Activated CD4-positive, alpha-beta T cell treated with anti-CD3 and anti-CD28 coated beads, Interleukin-2, amount 50 U/mL, for 48 hours (primary cell): ENCODE measurements around the gene ANK3.

ENCODE experiments used
- DNase-seq, 2 experiments: peaks; one replicate each; pipeline ENCODE4 v3.0.0-alpha.2; 2020

The ANK3 gene

DNA sequence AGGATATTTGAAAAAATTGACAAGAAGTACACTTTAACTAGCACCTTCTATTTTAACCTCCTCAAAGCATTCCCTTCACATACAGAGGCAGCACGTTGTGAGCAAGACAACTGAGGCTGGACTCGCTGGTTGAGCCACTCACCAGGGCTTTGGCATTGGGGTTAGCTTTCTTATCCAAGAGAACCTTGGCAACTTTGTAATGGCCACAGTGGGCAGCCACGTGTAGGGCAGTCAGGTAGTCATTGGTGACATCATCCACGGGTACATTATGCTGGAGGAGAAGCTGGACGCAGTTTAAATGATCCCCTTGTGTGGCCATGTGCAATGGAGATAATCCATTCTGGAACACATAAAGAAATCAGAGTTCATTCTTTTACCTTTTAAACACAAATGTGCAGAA lies 181.8 kb downstream of the ANK3 start:
- DNase-seq, result no peak

DNA sequence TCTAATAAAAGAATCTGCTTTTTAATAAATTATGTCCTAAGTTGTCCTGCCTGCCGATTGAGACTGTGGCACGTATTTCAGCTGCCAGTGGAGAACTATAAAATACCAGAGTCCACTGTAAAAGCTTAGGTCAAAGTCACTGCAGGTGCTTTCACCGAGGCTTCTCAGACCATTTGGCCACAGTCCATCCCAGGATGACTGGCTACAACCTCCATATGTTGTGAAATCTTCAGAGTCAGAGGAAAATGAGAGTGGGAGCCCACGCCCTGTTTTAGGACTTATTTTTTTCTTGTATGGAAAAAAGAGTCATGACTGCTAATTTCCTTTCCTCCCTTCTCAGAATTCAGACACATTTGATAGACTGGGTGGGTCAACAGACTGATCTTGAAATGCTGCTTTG lies 182.9 kb downstream of the ANK3 start:
- no peak for DNase-seq

DNA sequence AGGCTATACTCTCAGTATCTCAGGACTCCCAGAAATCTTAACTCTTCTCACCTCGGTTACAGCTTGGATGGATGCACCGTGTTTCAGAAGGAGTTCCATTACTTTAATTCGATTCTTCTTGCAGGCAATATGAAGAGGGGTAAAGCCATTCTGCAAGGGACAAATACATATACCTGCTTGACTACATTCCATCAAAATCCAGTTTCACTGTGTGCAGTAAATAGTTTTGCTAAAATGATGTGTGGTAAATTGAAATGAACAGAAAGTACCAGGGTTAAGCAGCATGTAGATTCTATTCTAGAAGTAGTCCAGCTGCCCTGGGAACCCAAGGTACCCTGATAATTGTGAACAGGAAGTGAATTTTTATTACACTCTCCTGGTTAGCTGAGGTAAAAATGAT lies 183.9 kb downstream of the ANK3 start:
- no peak for DNase-seq

DNA sequence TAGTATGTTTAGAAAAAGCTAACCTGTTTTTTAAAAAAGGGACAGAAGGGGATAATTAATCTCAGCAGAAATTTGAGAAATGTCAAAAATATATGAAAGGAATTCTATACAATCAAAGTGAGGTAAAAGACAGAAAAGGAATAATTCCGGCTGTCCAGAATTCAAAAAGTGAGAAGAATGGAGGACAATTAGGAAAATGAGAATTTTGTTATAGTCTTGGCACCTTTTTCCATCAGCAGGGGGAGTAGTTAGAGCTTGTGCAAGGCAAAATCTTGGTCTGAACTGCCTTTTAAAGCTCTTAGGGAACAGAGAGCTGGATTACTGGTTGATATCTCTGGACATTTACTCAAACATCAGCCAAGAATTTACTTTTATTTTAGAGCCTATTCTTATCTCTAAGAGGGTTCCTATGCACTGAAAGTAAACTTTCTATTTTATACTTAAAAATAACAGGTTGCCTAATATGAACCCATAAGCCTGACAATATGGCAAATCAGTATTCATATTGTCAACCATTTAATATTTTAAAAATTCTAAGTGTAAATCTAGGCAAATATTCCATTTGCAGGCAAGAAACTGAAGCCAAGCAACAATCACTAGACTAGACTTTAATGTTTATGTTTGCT lies 185.6 kb downstream of the ANK3 start:
- DNase-seq, result no peak

DNA sequence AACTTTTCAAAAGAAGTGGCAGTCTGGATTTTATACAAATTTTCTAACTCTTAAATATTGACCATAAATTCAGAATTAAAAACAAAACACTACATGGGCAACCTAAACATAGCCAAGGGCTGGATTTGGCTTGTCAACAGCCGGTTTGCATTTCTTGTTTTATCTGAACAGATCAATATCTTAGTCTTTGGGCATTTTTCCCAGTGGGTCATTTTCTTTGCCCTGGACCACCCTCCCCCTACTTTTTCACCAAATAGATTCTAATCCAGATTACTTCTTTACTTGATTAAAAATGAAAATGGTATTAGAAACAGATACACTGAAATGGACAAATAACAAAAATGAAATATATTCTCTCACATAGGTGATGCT lies 189.0 kb downstream of the ANK3 start:
- DNase-seq, result no peak

DNA sequence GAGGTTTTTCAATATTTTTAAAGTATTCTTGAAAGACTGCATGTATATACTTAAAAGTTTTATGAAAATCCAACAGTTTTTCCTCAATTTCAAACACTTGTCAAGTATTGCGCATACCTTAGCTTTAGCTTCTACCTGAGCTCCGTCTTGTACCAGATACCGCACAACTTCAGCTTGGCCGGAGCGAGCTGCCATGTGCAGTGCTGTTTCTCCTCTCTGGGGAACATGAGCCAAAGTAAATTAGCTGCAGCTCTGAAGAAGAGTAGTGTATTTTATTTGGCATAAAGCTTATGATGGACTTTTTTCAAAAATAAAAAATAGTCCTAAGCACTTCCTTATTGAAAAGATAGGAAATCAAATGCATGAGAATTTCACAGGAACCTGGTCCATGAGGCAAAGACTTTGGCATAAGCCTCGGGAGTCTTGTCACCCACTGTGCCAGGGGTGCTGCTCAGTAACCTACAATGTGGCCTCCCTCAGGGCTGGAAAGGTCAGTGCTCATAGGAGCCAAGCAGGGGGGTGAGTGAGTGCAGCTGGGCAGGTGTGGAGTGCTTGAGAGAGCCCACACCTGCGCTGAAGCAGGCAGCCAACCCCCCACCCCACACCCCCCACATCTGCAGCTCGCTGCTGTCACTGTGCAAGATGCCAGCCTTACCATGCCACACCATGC lies 189.5 kb downstream of the ANK3 start:
- DNase-seq, result no peak

DNA sequence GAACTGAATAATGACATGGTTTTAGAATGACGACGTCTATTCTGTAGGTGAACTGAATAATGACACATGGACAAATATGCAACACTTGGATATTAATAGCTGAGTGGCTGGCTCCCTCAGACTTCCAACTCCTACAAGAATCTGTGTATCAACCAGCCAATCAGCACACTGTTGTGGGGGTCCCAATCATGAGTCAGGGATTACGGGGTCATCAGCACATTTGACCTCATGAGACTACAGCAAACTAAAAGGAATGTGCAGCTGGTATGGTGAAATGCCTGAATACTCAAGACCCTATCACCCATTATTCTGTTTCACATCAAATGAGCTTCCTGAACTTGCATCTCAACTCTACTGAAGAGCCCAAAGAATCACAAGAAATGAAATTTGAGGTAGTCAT lies 192.5 kb downstream of the ANK3 start:
- no peak for DNase-seq

DNA sequence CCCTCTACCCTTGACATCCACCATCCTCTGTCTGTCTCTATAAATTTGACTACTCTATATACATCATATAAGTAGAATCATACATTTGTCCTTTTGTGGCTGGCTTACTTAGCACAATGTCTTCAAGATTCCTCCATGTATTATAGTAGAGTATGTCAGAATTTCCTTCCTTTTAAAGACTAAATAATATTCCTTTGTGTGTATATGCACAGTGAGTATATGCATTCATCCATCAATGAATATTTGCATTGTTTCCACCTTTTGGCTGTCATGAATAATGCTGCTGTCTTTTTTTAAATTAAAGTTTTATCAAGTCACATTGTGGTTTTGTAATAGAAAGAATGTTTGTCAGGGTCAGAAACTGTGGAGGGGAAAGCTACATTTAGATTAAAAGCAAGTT lies 195.3 kb downstream of the ANK3 start:
- DNase-seq, result no peak

DNA sequence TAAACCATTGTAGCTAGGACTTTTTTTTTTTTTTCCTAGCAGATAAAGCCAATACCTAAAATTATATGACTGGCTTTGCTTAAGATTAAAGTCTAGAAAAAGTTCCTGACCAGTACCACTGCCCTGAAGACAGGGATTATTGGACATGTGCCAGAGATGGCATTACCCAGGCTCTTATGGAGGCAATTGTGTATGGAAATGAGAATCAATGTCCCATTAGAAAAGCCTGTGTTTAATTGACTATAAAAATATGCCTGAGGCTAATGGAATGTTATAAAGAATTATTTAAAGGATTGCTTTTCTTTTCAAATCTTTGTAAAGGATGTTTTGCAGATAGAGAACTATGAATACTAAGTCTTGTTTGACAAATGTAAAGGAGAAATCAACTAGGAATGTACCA lies 196.7 kb downstream of the ANK3 start:
- DNase-seq, result no peak

DNA sequence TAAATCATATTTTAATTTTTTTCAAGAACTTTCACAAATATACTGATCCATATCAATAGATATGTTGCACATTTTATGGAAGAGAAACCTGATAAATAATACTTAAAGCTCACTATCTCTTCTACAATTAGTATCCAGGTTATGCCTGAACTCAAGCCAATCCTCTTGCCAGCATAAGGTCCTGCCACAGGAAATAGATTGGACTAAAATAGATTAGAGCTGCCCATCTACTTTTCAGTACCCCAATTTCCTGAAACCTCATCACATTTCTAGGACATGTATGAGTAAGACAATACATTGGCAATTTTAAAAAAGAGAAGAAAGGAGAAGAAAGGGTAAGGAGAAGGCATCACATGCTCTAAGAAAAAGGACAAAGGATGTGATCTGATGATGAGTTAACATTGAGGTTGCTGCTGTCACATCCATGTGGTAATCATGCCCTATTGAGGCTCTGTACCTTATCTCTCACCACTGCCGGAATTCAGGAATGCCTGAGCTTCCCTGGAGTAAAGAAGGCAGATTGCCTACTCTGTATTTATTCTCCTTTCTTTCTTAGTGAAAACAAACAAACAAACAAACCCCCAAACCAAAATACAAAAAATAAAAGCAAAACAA lies 199.7 kb downstream of the ANK3 start:
- DNase-seq, result no peak

DNA sequence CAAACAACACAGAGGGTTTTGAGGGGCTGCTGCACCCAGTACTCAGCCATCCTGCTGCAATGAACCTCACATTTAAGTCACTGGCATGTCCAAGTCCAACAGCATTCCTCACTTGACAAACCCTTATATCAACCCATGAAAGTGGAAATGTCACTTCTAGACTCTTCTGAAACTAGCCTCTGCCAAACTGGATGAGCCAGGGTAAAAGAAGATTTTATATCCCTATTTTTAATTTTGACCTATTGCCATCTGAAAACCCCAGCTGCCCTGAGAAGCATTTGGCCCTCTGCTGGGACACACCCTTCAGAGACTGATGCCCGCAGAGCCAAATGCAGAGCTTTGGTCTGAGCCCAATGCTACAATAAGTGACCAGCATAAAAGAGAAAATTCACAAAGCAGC lies 201.1 kb downstream of the ANK3 start:
- DNase-seq, result no peak

DNA sequence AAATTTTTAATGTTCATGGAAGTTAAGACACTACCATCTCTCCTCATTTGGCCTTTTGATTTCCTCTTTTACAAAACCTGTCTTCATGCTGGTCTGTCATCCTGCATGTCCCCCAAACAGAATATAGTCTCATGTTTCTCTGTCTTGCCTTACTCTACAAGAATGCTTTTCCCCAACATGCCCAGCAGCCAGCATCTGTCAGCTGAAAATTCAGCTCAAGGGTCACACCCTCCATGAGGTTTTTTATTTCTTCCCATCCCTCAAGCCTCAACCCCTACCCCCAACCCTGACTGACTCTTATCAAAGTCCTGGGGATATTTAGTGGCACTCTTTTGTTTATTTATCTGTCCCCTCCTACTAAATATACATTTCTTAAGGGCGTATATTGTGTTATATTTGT lies 202.0 kb downstream of the ANK3 start:
- no peak for DNase-seq

DNA sequence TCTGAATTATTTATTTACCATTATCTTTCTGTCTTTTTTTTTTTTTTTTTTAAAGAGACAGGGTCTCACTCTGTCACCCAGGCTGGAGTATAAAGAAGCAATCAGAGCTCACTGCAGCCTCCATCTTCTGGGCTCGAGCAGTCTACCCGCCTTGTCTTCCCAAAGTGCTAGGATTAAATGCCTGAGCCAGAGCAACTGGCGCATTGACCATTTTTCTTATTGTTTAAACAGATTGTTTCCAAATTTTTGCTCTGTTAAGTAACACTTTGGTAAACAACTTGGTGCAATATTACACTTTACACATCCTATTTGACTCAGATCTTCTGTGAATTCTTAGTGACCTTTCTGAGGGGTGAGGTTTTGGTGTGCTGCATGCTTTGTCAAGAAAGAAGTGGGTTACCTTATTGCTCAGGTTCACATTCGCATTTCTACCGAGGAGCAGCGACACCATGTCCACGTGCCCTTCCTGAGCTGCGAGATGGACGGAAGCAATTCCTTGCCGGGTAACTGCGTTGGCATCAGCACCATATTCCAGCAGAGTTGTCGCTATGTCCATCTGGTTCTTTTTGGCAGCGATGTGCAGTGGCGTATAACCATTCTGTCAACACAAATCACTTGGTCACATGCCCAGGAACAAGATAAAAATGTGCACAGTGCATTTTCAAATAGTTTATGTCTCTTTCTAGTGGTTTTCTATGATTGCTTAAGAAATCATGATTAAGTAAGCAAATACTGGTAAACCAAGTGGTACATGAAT lies 203.2 kb downstream of the ANK3 start:
- no peak for DNase-seq

DNA sequence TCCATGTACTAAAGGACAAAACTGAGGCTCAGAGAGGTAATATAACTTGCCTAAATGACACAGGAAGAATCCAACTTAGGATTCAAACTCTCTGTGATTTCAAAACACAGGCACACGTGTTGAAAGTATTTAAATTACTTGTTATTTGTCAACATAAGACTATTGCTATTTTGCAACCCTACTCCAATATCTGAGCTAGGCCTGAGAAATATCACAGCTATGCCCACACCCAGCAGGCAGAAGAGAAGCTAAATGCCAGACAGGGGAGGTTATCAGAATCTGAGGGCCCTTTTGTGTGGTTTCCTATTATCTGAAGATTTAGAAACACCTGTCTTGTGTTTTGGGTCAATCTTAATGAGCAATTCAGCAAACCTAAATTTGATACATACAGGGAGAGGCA lies 204.3 kb downstream of the ANK3 start:
- DNase-seq, result no peak

DNA sequence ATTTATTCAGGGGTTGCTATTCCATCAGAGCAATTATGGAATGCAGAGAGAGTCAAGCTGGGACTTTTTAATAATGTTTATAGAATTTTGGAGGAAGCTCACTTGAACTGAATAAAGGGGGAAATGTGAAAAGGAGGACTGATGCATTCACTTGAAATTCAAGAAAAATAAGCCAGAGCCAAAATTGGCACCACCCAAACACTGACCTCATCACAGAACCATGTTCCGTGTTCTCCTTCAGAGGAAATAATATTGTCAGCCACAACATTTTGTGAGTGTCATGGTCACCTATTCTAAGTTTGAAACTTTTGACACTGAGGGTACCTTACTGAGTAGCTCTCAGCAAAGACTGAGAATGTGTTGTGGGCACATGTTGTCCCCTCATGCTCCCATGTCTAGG lies 207.0 kb downstream of the ANK3 start:
- no peak for DNase-seq

DNA sequence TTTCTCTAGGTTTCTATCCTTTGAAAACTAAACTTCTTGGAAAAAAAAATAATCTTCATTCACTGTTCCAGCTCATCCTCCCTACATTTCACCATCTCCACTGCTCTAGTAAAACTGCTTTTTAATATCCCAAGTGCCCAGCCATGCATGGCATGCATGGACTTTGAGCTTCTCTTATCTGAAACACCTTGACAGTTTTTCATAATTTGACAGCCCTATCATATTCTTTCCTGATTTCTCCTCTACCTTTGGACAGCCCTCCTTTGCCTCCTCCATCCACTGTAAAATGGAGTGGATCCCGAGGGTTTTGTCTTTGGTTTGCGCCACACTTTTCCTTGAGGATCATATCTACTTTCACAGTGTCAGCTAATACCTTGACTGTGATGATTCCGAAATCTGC lies 212.8 kb downstream of the ANK3 start:
- no peak for DNase-seq

DNA sequence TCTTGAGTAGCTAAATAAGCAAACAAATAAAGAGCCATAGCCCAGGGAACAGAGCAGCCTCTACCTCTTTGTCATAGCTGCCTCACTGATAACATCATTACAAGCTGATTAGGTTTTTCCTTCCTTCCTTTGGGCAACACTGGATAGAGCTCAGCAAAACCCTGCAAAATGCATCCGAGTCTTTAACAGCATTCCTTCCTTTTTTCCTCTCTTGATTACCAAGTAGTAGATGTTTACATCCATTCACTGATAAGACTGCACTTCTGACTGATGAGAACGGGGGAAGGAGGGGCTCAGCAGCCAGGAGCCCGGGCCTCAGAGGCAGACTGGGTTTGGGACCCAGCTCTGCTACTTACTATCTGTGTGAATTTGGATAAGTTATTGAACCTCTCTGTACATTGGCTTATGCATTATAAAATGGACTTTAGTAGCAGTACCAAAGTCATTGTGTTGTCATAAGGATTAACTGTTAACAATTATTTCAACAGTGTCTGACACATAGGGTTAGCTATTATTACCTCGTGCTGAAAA lies 214.2 kb downstream of the ANK3 start:
- no peak for DNase-seq

DNA sequence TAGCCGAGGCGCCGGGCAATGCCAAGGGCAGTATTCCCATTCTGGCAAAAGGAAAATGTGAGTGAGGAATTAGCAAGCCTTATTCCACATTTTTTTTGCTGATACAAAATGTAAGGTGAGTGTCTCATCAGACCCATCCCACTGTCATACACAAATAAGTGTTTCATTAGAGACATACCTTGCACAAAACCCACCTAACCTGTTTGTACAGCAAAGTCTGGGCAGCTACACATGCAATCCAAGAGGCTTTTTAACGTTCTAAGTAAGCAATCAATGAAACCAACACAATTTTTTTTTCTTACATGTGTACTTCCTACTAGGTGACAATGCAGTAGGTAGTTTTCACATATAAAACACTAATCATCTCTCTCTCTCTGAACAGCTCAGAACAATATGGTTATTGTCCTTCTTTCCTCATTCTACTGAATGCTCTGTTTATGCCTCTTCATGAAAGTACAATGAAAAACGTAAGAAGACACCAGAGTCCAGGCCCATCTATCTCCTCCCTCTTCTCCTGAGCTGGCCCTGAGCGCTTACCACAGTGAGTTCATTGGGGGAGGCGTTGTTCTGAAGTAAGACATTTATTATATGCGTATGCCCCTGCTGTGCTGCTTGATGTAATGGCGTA lies 217.2 kb downstream of the ANK3 start:
- DNase-seq, result no peak

DNA sequence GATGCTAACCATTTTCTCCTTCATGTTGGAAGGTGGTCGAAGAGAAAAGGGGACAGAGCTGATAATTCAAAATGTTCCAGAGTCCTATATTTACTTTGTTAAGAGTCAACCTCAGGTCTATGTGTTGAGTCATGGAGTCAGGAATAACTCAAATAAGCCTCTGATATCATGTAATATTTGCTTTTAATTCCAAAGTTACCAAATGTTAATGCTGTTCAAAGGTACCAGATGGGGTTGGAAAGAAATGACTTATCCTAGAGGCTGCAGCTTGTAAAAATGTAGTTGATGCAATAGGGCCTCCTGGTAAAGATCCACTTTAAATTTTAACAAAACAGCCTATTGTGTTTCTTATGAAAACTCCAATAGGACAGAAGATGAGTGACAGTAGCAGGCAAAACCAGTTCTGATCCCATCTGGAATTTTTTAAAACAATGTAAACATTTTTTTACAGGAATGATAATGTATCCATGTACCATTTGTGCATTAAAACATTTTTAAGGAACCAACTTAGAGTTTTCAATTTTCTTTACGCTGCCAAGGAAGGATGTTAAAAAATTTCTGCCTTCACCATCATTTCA lies 218.2 kb downstream of the ANK3 start:
- no peak for DNase-seq

DNA sequence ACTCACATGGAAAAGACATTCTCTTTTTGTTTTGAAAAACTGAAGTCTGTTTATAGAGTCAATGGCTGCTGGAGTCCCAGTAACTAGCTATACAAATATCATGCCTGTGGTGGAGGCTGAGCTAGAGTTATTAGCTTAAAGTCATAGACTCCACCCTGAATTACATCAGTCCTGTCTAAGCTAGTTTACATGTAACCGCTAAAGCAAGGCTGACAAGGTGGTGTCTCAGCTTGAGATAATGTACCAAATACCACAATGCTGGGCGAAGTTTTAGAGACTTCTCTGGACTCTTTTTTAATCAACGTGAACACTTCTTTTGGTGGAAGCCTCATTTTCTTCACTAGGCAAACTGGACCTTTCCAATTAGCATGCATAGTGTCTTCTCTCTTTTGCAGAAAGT lies 219.4 kb downstream of the ANK3 start:
- DNase-seq, result no peak

DNA sequence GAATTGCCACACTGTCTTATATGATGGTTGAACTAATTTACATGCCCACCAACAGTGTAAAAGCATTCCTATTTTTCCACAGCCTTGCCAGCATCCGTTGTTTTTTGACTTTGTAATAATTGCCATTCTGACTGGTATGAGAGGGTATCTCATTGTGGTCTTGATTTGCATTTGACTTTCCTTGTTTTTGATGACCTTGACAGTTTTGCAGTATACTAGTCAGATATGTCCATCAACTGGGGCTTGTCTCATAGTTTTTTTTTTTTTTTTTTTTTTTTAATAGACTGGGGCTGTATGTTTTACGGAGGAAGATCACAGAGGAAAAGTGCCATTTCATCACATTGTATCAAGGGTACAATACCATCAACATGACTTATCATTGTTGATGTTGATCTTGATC lies 220.6 kb downstream of the ANK3 start:
- DNase-seq, result no peak

DNA sequence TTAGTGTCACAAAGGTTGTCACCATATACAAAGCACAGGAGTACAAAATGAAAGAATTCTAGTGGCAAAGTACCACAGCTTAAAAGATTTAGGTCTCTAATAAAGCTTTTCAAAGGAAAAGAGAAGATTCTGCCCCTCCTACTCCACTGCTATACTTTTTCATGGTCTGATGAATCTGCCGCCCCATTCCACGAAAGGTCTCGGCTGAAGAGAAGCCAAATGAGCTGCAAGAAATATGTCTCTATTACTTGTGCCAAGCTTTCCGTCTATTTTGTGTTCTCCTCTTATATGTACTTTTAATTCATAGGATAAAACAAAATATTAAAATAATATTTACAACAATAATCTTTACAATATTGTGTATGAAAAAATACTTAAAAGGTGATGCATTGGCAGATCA lies 222.6 kb downstream of the ANK3 start:
- DNase-seq, result no peak

DNA sequence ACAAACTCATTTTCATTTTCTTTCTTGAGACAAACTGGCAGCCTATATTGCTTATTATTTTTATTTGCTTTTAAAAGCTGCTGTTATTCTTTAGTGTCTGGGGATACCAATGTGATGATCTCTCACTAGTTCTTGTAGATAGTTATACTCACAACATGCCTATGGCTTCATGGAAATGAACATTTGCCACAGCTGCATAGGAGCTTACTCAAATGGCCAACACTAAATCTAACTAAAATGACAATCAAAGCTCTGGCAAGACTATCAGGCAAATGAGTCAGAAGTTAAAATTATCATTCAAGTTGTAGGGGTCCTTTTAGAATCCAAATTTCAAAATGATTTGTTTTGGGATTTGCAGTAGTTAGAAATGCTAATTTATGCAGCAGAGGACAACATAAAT lies 225.9 kb downstream of the ANK3 start:
- DNase-seq, result no peak
